HL-60 (cell line): ENCODE data around the gene ZNF746.

Experiments used
- DNase-seq, 2 experiments: peaks; one replicate each; pipeline ENCODE4 v3.0.0-alpha.2; 2010 to 2020; ENCODE audit warnings: low read depth in 1 of 2, low spot score in 1 of 2
- H3K27ac ChIP-seq: fragments of 250-450 bp; sonication (Bioruptor Pico); replicated peaks from 2 replicates; pipeline ENCODE4 v1.5.1; 2020; ENCODE audit warnings: mild to moderate bottlenecking, moderate library complexity
- H3K27me3 ChIP-seq: fragments of 250-450 bp; sonication (Bioruptor Pico); 2 replicates; pipeline ENCODE4 v1.5.1; 2021; ENCODE audit warnings: mild to moderate bottlenecking, moderate library complexity; ENCODE audit not compliant: insufficient read depth, poor library complexity, severe bottlenecking
- H3K4me3 ChIP-seq: replicated peaks from 2 replicates; pipeline ENCODE4 v1.5.1; 2011; ENCODE audit warnings: mild to moderate bottlenecking, control low read depth, low read length; ENCODE audit not compliant: insufficient read depth
- CTCF ChIP-seq: IDR thresholded peaks from one replicate; pipeline ENCODE4 v1.5.1; 2011; ENCODE audit warnings: low read length, control low read depth, inconsistent platforms; ENCODE audit not compliant: insufficient read depth
- GABPA ChIP-seq: IDR thresholded peaks from 2 replicates; pipeline ENCODE4 v1.6.1; 2012; ENCODE audit warnings: low read depth
- POLR2AphosphoS5 ChIP-seq: IDR thresholded peaks from 2 replicates; pipeline ENCODE4 v1.6.1; 2012; ENCODE audit warnings: low read depth
- REST ChIP-seq: IDR thresholded peaks from 2 replicates; pipeline ENCODE4 v1.6.1; 2012; ENCODE audit warnings: low read depth; ENCODE audit not compliant: insufficient replicate concordance
- SPI1 ChIP-seq: IDR thresholded peaks from 2 replicates; pipeline ENCODE4 v1.6.1; 2012; ENCODE audit warnings: low read depth, mild to moderate bottlenecking, borderline replicate concordance

ZNF746 gene

GRCh38 chr7:149422914-149423301 lies 74.7 kb downstream of the ZNF746 start:
- peak overlapping the region; percentile 33 for H3K4me3 ChIP-seq
- H3K27me3 ChIP-seq, result no peaks in the 10 kb centered on the region
- no peak for TF ChIP-seq SPI1
- no peak for TF ChIP-seq POLR2AphosphoS5
- TF ChIP-seq CTCF, result no peak
- TF ChIP-seq GABPA, result no peak
- no peak for TF ChIP-seq REST
- H3K27ac ChIP-seq, result no peak overlapping the region; the same call in 1 of the 2 replicates
- peak in 1 of 2 experiments; percentile 17 for DNase-seq
